ENCODE results near the gene STMND1.

STMND1 gene

GRCh38 chr6:17157617-17158016 lies 55.8 kb downstream of the STMND1 start:
- no peak for DNase-seq (ENCODE audit: low read depth)
- no peak for TF ChIP-seq CTCF (IDR thresholded peaks at IDR 0.05; ENCODE audit: low read length, missing control alignments)

GRCh38 chr6:17159240-17159639 lies 57.4 kb downstream of the STMND1 start:
- no peak for TF ChIP-seq CTCF (IDR thresholded peaks at IDR 0.05; ENCODE audit: low read length, missing control alignments)
- no peak overlapping the region for H3K4me3 ChIP-seq (replicated peaks; ENCODE audit: low read depth, low read length)
- no peak for DNase-seq (ENCODE audit: low read depth)

More at GRCh38 chr6:17157617-17158016, 55.8 kb downstream of the STMND1 start:
- H3K4me3 ChIP-seq (replicated peaks; ENCODE audit: low read depth, low read length): no peak overlapping the region

- no peak for TF ChIP-seq CTCF (IDR thresholded peaks at IDR 0.05; ENCODE audit: low read length, missing control alignments)
- DNase-seq (ENCODE audit: low read depth): no peak
- H3K4me3 ChIP-seq (replicated peaks; ENCODE audit: low read depth, low read length): no peak overlapping the region
Measured at GRCh38 chr6:17161076-17161475, 59.2 kb downstream of the STMND1 start.

GRCh38 chr6:17165383-17165782 lies 63.5 kb downstream of the STMND1 start:
- peak; percentile 47 for DNase-seq (ENCODE audit: low read depth)
- TF ChIP-seq CTCF (IDR thresholded peaks at IDR 0.05; ENCODE audit: low read length, missing control alignments): no peak
- H3K4me3 ChIP-seq (replicated peaks; ENCODE audit: low read depth, low read length): no peak overlapping the region

GRCh38 chr6:17167327-17167979 lies 65.6 kb downstream of the STMND1 start:
- no peak overlapping the region for H3K4me3 ChIP-seq (replicated peaks; ENCODE audit: low read depth, low read length)
- peak; percentile 42 for DNase-seq (ENCODE audit: low read depth)
- peak; percentile 62 for TF ChIP-seq CTCF (IDR thresholded peaks at IDR 0.05; ENCODE audit: low read length, missing control alignments)

- DNase-seq (ENCODE audit: low read depth): peak; percentile 8
- H3K4me3 ChIP-seq (replicated peaks; ENCODE audit: low read depth, low read length): no peak overlapping the region
- no peak for TF ChIP-seq CTCF (IDR thresholded peaks at IDR 0.05; ENCODE audit: low read length, missing control alignments)
Measured at GRCh38 chr6:17169291-17169690, 67.4 kb downstream of the STMND1 start.

GRCh38 chr6:17169711-17170110 lies 67.9 kb downstream of the STMND1 start:
- H3K4me3 ChIP-seq (replicated peaks; ENCODE audit: low read depth, low read length): no peak overlapping the region
- no peak for TF ChIP-seq CTCF (IDR thresholded peaks at IDR 0.05; ENCODE audit: low read length, missing control alignments)
- no peak for DNase-seq (ENCODE audit: low read depth)

Data from fibroblast of pulmonary artery (primary cell).